ENCODE measurements around the gene ANKS6.

Gene ANKS6

DNA sequence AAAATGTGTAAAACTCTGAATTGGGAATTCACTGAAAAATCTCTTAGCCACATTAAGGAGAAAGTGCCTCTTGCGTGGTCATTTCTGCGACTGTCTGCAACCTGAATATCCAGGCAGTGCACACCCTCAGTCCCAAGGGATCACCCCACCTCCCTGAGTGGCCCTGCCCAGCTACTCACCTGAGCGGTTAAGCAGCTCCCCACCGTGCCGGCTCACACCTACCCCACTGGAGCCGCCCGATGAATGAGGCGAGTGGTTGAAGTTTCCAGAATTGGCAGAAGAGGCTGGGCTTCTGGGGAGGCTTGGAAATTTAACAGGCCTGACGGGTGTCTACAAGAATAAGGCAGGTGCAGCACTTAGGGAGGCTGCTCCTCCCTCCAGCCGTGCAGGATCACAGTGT, 25.6 kb downstream of the ANKS6 start:
- H3K27me3 ChIP-seq (ENCODE audit: control insufficient read depth, insufficient read depth, low read length) = no peaks in the 10 kb centered on the region
- no peaks in the 10 kb centered on the region for H3K9me3 ChIP-seq (ENCODE audit: control insufficient read depth, insufficient read depth, low read length)
- no peak overlapping the region for H3K27ac ChIP-seq (ENCODE audit: low read depth, low read length)
- no peak overlapping the region for H3K9ac ChIP-seq (ENCODE audit: low read depth, low read length)
- H3K4me3 ChIP-seq (ENCODE audit: low read depth, low read length) = no peak overlapping the region
- peaks cover 80% of the 10 kb centered on the region for H3K36me3 ChIP-seq (ENCODE audit: control insufficient read depth, insufficient read depth, low read length)
- H3K4me1 ChIP-seq (ENCODE audit: control insufficient read depth, insufficient read depth, low read length) = no peaks in the 10 kb centered on the region

- H3K36me3 ChIP-seq (ENCODE audit: control insufficient read depth, insufficient read depth, low read length) = peaks cover 77% of the 10 kb centered on the region
Observed at GRCh38 chr9:98768344-98768743, 28.0 kb downstream of the ANKS6 start.

DNA sequence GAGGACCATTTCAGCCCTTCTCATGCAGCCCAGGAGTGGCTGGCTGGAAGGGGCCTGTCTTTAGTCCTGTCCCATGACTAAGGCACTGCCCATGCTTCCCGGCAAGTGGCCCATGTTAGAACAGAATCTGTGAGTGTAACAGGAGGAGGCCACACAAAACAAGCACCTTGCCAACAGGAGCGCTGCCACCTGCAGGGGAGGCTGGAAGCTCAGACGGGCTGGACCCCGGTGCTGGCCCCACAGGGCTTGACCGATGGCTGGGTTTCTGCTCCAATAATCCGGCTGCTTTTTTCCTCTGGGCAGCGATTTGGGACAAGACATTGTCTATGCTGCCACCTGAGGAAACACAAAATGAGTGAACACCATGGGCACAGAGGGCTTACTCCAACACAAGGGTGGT, 28.4 kb downstream of the ANKS6 start:
- Histone ChIP-seq H3K27me3 (ENCODE audit: control insufficient read depth, insufficient read depth, low read length) (no peaks in the 10 kb centered on the region), H3K4me3 (ENCODE audit: low read depth, low read length) (no peak overlapping the region), H3K36me3 (ENCODE audit: control insufficient read depth, insufficient read depth, low read length) (peaks cover 73% of the 10 kb centered on the region), H3K9ac (ENCODE audit: low read depth, low read length) (no peak overlapping the region), H3K4me1 (ENCODE audit: control insufficient read depth, insufficient read depth, low read length) (no peaks in the 10 kb centered on the region), H3K27ac (ENCODE audit: low read depth, low read length) (no peak overlapping the region), H3K9me3 (ENCODE audit: control insufficient read depth, insufficient read depth, low read length) (no peaks in the 10 kb centered on the region)

More at GRCh38 chr9:98768344-98768743, 28.0 kb downstream of the ANKS6 start:
- Histone ChIP-seq H3K9me3 (ENCODE audit: control insufficient read depth, insufficient read depth, low read length) (no peaks in the 10 kb centered on the region), H3K4me1 (ENCODE audit: control insufficient read depth, insufficient read depth, low read length) (no peaks in the 10 kb centered on the region), H3K9ac (ENCODE audit: low read depth, low read length) (no peak overlapping the region), H3K4me3 (ENCODE audit: low read depth, low read length) (no peak overlapping the region), H3K27ac (ENCODE audit: low read depth, low read length) (no peak overlapping the region), H3K27me3 (ENCODE audit: control insufficient read depth, insufficient read depth, low read length) (no peaks in the 10 kb centered on the region)

DNA sequence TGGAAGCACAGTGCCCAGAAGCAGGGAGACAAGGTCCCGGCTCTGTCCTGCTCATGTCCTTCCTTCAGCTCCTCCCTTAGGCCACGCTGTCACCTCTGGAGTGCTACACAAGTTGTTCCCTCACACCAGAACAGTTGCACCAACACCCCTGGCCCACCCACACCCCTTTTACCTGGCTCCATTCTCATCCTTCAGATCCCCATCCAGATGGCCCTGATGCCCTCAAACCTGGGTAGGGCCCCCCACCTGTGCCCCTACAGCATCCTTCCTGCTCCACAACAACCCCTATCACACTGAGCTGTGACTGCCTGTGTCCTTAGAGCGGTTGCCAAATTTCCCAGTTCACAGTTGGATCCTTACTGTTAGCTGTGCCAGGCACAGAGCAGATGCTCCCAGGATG, 29.2 kb downstream of the ANKS6 start:
- H3K9me3 ChIP-seq (ENCODE audit: control insufficient read depth, insufficient read depth, low read length) = no peaks in the 10 kb centered on the region
- no peaks in the 10 kb centered on the region for H3K4me1 ChIP-seq (ENCODE audit: control insufficient read depth, insufficient read depth, low read length)
- no peak overlapping the region for H3K9ac ChIP-seq (ENCODE audit: low read depth, low read length)
- H3K36me3 ChIP-seq (ENCODE audit: control insufficient read depth, insufficient read depth, low read length) = peaks cover 66% of the 10 kb centered on the region
- no peak overlapping the region for H3K4me3 ChIP-seq (ENCODE audit: low read depth, low read length)
- no peak overlapping the region for H3K27ac ChIP-seq (ENCODE audit: low read depth, low read length)
- no peaks in the 10 kb centered on the region for H3K27me3 ChIP-seq (ENCODE audit: control insufficient read depth, insufficient read depth, low read length)

- Histone ChIP-seq H3K9ac (ENCODE audit: low read depth, low read length) (no peak overlapping the region), H3K27ac (ENCODE audit: low read depth, low read length) (no peak overlapping the region), H3K27me3 (ENCODE audit: control insufficient read depth, insufficient read depth, low read length) (no peaks in the 10 kb centered on the region), H3K36me3 (ENCODE audit: control insufficient read depth, insufficient read depth, low read length) (peaks cover 63% of the 10 kb centered on the region), H3K9me3 (ENCODE audit: control insufficient read depth, insufficient read depth, low read length) (no peaks in the 10 kb centered on the region), H3K4me3 (ENCODE audit: low read depth, low read length) (no peak overlapping the region), H3K4me1 (ENCODE audit: control insufficient read depth, insufficient read depth, low read length) (no peaks in the 10 kb centered on the region)
Observed at GRCh38 chr9:98766586-98766985, 29.8 kb downstream of the ANKS6 start.

GRCh38 chr9:98765256-98765655, 31.1 kb downstream of the ANKS6 start:
- Histone ChIP-seq H3K27me3 (ENCODE audit: control insufficient read depth, insufficient read depth, low read length) (no peaks in the 10 kb centered on the region), H3K36me3 (ENCODE audit: control insufficient read depth, insufficient read depth, low read length) (peaks cover 52% of the 10 kb centered on the region), H3K4me3 (ENCODE audit: low read depth, low read length) (no peak overlapping the region), H3K4me1 (ENCODE audit: control insufficient read depth, insufficient read depth, low read length) (no peaks in the 10 kb centered on the region), H3K9ac (ENCODE audit: low read depth, low read length) (no peak overlapping the region), H3K27ac (ENCODE audit: low read depth, low read length) (no peak overlapping the region), H3K9me3 (ENCODE audit: control insufficient read depth, insufficient read depth, low read length) (no peaks in the 10 kb centered on the region)

DNA sequence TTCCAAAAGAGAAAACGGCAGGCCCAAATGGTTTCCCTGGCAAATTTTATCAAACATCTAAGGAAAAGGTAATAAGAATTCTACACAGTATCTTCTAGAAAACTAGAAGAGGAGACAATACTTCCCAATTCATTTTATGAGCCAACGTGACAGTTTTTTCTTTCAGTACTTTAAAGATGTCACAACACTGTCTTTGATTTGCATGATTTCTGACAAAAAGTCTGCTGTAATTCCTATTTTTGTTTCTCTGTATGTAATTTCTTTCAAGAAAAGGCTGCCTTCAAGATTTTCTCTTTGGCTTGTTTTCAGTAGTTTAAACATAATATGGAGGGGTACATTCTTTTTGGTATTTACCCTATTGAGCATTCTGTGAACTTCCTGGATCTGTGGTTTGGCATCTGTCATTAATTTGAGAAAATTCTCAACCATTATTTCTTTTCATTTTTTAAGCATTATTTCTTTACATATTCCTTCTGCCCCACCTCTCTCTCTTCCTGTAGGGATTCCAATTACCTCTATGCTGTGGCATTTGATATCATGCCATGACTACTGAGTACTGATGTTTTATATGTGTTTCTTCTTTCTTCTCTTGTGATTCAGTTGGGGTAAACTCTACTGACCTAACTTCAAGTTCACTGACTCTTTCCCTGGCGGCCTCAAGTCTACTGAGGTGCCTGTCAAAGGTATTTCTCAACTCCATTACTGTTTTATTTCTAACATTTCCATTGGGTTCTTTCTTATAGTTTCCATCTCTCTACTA, 32.2 kb downstream of the ANKS6 start:
- Histone ChIP-seq H3K27me3 (ENCODE audit: control insufficient read depth, insufficient read depth, low read length) (no peaks in the 10 kb centered on the region), H3K36me3 (ENCODE audit: control insufficient read depth, insufficient read depth, low read length) (peaks cover 47% of the 10 kb centered on the region), H3K9ac (ENCODE audit: low read depth, low read length) (no peak overlapping the region), H3K4me3 (ENCODE audit: low read depth, low read length) (no peak overlapping the region), H3K4me1 (ENCODE audit: control insufficient read depth, insufficient read depth, low read length) (no peaks in the 10 kb centered on the region), H3K27ac (ENCODE audit: low read depth, low read length) (no peak overlapping the region), H3K9me3 (ENCODE audit: control insufficient read depth, insufficient read depth, low read length) (no peaks in the 10 kb centered on the region)

GRCh38 chr9:98760231-98760630, 36.1 kb downstream of the ANKS6 start:
- no peaks in the 10 kb centered on the region for H3K9me3 ChIP-seq (ENCODE audit: control insufficient read depth, insufficient read depth, low read length)
- H3K9ac ChIP-seq (ENCODE audit: low read depth, low read length) = no peak overlapping the region
- no peaks in the 10 kb centered on the region for H3K27me3 ChIP-seq (ENCODE audit: control insufficient read depth, insufficient read depth, low read length)
- no peaks in the 10 kb centered on the region for H3K4me1 ChIP-seq (ENCODE audit: control insufficient read depth, insufficient read depth, low read length)
- H3K36me3 ChIP-seq (ENCODE audit: control insufficient read depth, insufficient read depth, low read length) = peaks cover 38% of the 10 kb centered on the region
- H3K4me3 ChIP-seq (ENCODE audit: low read depth, low read length) = no peak overlapping the region
- H3K27ac ChIP-seq (ENCODE audit: low read depth, low read length) = no peak overlapping the region

GRCh38 chr9:98755006-98755618, 41.2 kb downstream of the ANKS6 start:
- Histone ChIP-seq H3K27me3 (ENCODE audit: control insufficient read depth, insufficient read depth, low read length) (no peaks in the 10 kb centered on the region), H3K9me3 (ENCODE audit: control insufficient read depth, insufficient read depth, low read length) (no peaks in the 10 kb centered on the region), H3K36me3 (ENCODE audit: control insufficient read depth, insufficient read depth, low read length) (peaks cover 77% of the 10 kb centered on the region), H3K9ac (ENCODE audit: low read depth, low read length) (no peak overlapping the region), H3K4me1 (ENCODE audit: control insufficient read depth, insufficient read depth, low read length) (no peaks in the 10 kb centered on the region), H3K4me3 (ENCODE audit: low read depth, low read length) (no peak overlapping the region), H3K27ac (ENCODE audit: low read depth, low read length) (no peak overlapping the region)

DNA sequence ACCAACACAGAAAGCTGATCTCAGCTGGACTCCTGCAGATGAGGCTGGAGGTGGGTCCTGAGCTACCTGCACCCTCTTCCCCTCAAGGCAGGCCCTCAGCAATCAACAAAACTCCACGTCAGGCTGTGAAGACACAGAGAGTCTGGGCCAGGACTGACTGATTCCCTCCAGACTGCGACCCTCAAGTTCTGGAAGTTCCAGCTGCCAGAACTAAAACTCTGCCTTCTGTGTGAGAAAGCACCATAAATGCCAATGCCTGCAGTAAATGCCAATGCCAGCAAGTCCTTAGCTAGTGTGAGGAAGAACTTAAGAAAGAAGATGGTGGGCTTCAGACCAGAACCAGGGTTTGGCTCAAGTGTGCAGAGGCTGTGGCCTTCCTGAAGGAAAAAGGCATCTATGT, 45.1 kb downstream of the ANKS6 start:
- H3K4me3 ChIP-seq (ENCODE audit: low read depth, low read length) = no peak overlapping the region

GRCh38 chr9:98750364-98751060, 45.8 kb downstream of the ANKS6 start:
- H3K9me3 ChIP-seq (ENCODE audit: control insufficient read depth, insufficient read depth, low read length) = no peaks in the 10 kb centered on the region
- H3K36me3 ChIP-seq (ENCODE audit: control insufficient read depth, insufficient read depth, low read length) = peaks cover 75% of the 10 kb centered on the region
- no peak overlapping the region for H3K4me3 ChIP-seq (ENCODE audit: low read depth, low read length)
- no peaks in the 10 kb centered on the region for H3K27me3 ChIP-seq (ENCODE audit: control insufficient read depth, insufficient read depth, low read length)
- H3K27ac ChIP-seq (ENCODE audit: low read depth, low read length) = no peak overlapping the region
- no peaks in the 10 kb centered on the region for H3K4me1 ChIP-seq (ENCODE audit: control insufficient read depth, insufficient read depth, low read length)
- H3K9ac ChIP-seq (ENCODE audit: low read depth, low read length) = no peak overlapping the region

More for the DNA sequence above, 45.1 kb downstream of the ANKS6 start:
- peaks cover 75% of the 10 kb centered on the region for H3K36me3 ChIP-seq (ENCODE audit: control insufficient read depth, insufficient read depth, low read length)
- no peak overlapping the region for H3K9ac ChIP-seq (ENCODE audit: low read depth, low read length)
- H3K27me3 ChIP-seq (ENCODE audit: control insufficient read depth, insufficient read depth, low read length) = no peaks in the 10 kb centered on the region
- H3K27ac ChIP-seq (ENCODE audit: low read depth, low read length) = no peak overlapping the region
- H3K4me1 ChIP-seq (ENCODE audit: control insufficient read depth, insufficient read depth, low read length) = no peaks in the 10 kb centered on the region
- H3K9me3 ChIP-seq (ENCODE audit: control insufficient read depth, insufficient read depth, low read length) = no peaks in the 10 kb centered on the region
